KOPT-K1 (cell line): ENCODE measurements around the gene HNRNPH3.
A peak's percentile ranks its signal among the peaks of the same experiment; 100 is the strongest.
"Not testable (repeated sequence)": the region's sequence is repeated elsewhere in the genome, so short reads cannot be mapped to it uniquely, and the experiment has no call there.

Experiments used
- H3K27ac ChIP-seq: fragments of 200-600 bp; sonication (generic); 2 replicates; pipeline ENCODE4 v1.5.1; 2016; ENCODE audit warnings: antibody characterized with exemption, mild to moderate bottlenecking, low read depth, low read length; ENCODE audit not compliant: poor library complexity, severe bottlenecking
- H3K36me3 ChIP-seq: fragments of 200-600 bp; sonication (generic); 2 replicates; pipeline ENCODE4 v1.5.1; 2017; ENCODE audit warnings: antibody characterized with exemption, mild to moderate bottlenecking, low read length, moderate library complexity; ENCODE audit not compliant: insufficient read depth
- H3K9me3 ChIP-seq: fragments of 200-600 bp; sonication (generic); 2 replicates; pipeline ENCODE4 v1.5.1; 2017; ENCODE audit warnings: antibody characterized with exemption, low read length, mild to moderate bottlenecking; ENCODE audit not compliant: insufficient read depth, poor library complexity, severe bottlenecking

HNRNPH3 gene

DNA sequence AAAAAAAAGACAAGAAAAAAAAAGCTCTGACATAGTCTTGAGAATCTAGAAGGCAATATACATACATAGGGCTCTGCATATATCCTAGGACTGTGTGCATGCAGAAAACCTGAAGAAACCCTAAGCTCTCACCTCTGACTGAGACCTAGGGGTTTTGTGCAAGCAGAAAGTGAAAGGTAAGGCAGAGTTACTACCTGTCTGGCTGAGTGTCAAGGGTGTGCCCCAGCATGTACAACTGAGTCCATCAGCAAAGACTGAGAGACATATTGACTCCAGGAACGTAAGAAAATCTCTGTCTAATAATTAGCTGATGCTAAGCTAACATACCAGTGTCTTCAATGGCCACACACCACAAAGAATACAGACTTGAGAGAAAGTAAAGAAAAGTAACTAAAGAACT is 16.3 kb upstream of the HNRNPH3 start:
- H3K9me3 ChIP-seq: peaks cover 14% of the 10 kb centered on the region
- no peak overlapping the region for H3K27ac ChIP-seq
- no peaks in the 10 kb centered on the region for H3K36me3 ChIP-seq

- H3K9me3 ChIP-seq: peaks cover 14% of the 10 kb centered on the region
- no peak overlapping the region for H3K27ac ChIP-seq
- H3K36me3 ChIP-seq: no peaks in the 10 kb centered on the region
Observed at GRCh38 chr10:68318331-68319059, 13.4 kb upstream of the HNRNPH3 start.

GRCh38 chr10:68324396-68324795 is 7.5 kb upstream of the HNRNPH3 start:
- H3K27ac ChIP-seq, H3K36me3 ChIP-seq, H3K9me3 ChIP-seq: not testable (repeated sequence)

DNA sequence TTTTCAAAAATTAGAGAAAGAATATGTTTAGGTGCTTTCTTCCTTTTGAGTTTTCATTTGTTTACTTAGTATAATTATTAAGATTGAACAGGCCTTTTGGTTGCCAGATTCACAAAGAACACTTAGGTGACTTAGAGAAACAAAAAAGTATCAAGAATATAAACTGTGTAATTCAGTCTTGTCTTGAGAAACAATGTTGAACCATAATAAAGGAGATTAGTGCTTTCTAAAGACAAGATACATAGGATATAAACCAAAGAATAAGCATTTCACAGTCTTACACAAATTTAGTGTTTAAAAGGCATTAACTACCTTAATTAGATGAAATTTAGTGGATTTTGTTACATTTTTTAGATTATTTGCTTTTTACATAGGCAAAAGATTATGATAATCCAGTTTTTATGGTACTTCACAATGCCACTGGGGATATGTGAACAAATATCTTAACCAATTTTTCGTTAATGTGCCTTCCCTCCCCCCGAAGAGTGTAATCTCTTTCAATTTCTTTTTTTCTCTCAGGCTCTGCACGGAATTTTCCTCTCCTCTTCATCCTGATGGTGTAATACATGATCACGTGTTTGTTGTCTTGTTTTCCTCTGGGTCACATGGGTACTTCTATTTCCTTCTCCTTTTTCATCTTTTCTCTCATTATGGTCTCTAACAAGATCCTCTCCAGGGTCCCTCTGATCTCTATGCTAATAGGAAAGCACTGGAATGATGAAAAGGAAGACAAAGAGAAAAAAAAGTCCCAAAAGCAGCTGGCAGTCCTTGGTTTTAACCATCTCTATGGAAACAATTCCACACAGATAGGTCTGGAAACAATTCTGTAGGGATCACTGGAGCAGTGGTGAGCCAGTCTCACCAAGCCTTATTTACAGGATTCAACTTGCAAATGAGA is 3.7 kb upstream of the HNRNPH3 start:
- H3K9me3 ChIP-seq: no peaks in the 10 kb centered on the region
- no peaks in the 10 kb centered on the region for H3K36me3 ChIP-seq
- no peak overlapping the region for H3K27ac ChIP-seq

- no peak overlapping the region for H3K27ac ChIP-seq
- peaks cover 9% of the 10 kb centered on the region for H3K36me3 ChIP-seq
- H3K9me3 ChIP-seq: no peaks in the 10 kb centered on the region
Observed at GRCh38 chr10:68329506-68329861, 2.4 kb upstream of the HNRNPH3 start.

- H3K27ac ChIP-seq: peak overlapping the region; percentile 97
- H3K36me3 ChIP-seq: peaks cover 24% of the 10 kb centered on the region
- H3K9me3 ChIP-seq: no peaks in the 10 kb centered on the region
Observed at GRCh38 chr10:68330852-68331454, 911 bp upstream of the HNRNPH3 start.

DNA sequence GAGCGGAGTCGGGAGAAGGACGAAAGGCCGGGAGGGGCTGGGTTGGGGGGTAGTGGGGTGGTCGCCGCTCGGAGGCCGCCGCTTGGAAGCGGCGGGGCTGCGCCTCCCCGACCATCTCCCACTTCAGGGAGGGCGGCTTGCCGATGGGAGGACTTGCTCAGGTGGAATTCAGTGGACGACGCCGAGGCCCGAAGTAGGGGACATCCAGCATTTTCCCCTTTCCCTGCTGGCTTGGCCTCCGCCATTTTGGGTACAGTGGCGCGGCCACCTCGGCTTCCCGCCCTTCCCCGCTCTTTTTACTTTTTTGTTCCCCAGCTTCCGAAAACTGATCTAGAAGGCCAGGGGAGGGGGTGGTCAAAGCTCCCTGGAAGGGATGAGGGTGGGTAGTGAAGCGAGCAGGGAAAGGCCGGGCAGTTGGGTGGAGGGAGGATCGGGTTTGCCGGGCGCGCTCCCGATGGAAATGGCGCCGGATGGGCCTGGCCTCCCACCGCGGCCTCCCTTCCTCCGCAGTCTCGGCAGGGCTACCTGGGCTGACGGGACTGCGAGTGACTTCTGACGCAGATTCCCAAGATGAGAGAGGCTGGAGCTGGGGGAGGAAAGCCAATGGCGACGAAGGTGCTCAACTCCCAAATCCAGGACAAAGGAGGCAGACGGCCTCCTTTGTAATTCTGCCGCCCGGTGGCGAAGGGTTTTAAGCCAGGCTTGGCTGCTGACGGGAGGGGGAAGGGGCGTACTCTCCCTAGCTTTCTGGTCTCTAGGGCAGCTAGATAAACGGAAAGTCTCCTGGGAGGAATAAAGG is 594 bp downstream of the HNRNPH3 start, which contains the start of gene PBLD:
Gene PBLD, minus strand, starts transcription at position 670 of the 799 bp plus-strand sequence. CDS start 26,084 bp downstream, outside the sequence.
- Histone ChIP-seq H3K27ac (peak within 1 kb of the TSS; percentile 97), H3K36me3 (peaks cover 39% of the 10 kb centered on the region), H3K9me3 (no peaks in the 10 kb centered on the region)

GRCh38 chr10:68333058-68333395 is 1.2 kb downstream of the HNRNPH3 start:
- no peaks in the 10 kb centered on the region for H3K9me3 ChIP-seq
- peaks cover 45% of the 10 kb centered on the region for H3K36me3 ChIP-seq
- peak overlapping the region; percentile 97 for H3K27ac ChIP-seq

DNA sequence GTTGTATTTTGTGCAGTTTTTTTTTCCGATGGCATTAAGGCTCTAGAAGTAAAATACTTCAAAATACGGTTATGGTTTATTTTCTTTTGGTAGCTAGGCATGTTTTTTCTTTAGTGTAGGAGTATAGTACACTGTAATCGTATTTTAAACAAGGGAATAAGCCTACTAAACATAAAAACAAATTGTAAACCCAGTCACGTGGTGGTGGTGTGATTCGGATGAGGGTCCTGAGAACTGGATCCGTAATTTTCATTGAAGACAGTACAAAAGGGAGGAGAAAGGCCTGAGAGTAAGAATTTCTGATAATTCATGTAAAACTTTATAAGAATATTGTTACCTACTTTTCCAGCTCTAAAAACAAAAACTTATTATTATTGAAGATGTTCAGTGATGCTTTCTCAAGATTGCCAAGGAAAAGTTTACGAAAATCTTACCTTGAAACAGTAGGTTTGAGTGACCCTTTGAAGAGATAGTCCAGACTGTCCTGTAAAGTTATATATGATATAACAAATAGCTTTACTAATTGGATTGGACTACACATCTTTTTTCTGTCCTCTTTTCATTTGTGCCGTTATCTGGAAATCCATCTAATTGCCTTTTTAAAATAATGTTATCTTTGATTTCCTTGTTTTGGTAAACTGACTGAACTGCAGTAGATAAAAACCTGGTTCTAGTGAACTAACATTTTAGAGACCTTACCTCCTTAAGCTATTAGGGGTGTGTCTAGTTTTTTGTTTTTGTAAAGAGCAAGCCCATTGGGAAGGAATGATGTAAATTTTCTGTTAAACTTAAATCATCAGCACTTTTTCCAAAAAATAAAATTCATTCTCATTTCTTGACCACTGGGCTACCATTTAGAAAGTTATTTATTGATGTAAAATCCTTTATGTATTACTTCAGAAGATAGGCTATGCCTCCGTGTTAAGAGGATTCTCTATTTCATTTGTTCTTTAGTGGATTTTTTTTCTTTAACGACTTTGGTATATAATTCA is 1.9 kb downstream of the HNRNPH3 start:
- H3K36me3 ChIP-seq: peaks cover 52% of the 10 kb centered on the region
- peak overlapping the region; percentile 97 for H3K27ac ChIP-seq

GRCh38 chr10:68334672-68335467 is 3.0 kb downstream of the HNRNPH3 start:
- Histone ChIP-seq H3K9me3 (no peaks in the 10 kb centered on the region), H3K27ac (peak overlapping the region; percentile 7), H3K36me3 (peaks cover 63% of the 10 kb centered on the region)

More for the DNA sequence above, 1.9 kb downstream of the HNRNPH3 start:
- no peaks in the 10 kb centered on the region for H3K9me3 ChIP-seq

DNA sequence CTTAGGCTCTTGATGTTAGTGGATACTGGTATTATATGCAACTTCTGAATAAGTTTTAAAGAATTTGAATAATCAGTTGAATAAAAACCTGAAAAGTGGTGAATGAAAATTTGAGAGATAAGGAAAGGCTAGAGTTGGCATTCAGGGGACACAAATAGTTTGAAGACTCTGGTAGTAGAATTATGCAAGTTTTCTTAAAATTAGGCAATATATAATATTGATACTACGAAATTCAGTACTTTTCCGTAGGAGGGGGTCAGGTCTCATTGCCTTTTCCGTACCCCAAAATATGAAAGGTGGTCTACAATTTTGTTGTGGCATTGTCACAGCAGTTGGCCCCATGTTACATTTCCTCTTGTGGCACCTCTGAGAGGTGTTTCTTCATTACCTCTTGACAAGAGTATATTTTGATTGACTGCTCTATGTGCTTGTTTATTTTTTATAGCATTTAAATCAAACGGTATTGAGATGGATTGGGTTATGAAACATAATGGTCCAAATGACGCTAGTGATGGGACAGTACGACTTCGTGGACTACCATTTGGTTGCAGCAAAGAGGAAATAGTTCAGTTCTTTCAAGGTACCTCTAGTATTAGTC is 5.0 kb downstream of the HNRNPH3 start:
- peaks cover 83% of the 10 kb centered on the region for H3K36me3 ChIP-seq
- no peaks in the 10 kb centered on the region for H3K9me3 ChIP-seq
- H3K27ac ChIP-seq: no peak overlapping the region

- H3K36me3 ChIP-seq: peaks cover 100% of the 10 kb centered on the region
- H3K27ac ChIP-seq: no peak overlapping the region
- H3K9me3 ChIP-seq: no peaks in the 10 kb centered on the region
Observed at GRCh38 chr10:68340358-68341080, 8.7 kb downstream of the HNRNPH3 start.
